NB4 (cell line): ENCODE measurements around the gene FICD.

Experiments used
- POLR2A ChIP-seq: IDR thresholded peaks from 2 replicates; pipeline ENCODE4 v1.6.1; 2011; ENCODE audit warnings: mild to moderate bottlenecking; ENCODE audit not compliant: insufficient read length; ENCODE audit errors: extremely low read depth
- TF ChIP-seq, protein P1 (sequence below): IDR thresholded peaks from one replicate; pipeline ENCODE4 v1.5.1; 2012; ENCODE audit warnings: low read depth, low read length

DNA sequence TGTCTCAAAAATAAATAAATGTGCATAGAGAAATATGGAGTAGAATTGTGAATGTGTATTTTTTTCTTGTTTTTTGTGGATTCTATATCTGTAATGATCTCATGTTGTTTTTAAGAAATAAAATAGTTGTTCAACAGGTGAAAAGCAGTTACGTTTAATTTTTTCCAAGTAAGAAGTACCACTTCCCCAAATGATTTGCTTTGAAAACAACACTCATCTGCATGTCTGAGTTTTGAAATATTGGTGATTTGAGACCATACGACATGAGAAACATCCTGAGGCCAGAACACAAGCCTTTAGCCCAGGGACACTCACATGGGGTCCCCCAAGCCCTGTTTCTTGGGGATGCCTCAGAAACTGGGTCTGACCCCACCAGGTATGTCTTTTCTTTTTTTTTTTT is 4.2 kb upstream of the FICD start:
- TF ChIP-seq, protein P1, sequence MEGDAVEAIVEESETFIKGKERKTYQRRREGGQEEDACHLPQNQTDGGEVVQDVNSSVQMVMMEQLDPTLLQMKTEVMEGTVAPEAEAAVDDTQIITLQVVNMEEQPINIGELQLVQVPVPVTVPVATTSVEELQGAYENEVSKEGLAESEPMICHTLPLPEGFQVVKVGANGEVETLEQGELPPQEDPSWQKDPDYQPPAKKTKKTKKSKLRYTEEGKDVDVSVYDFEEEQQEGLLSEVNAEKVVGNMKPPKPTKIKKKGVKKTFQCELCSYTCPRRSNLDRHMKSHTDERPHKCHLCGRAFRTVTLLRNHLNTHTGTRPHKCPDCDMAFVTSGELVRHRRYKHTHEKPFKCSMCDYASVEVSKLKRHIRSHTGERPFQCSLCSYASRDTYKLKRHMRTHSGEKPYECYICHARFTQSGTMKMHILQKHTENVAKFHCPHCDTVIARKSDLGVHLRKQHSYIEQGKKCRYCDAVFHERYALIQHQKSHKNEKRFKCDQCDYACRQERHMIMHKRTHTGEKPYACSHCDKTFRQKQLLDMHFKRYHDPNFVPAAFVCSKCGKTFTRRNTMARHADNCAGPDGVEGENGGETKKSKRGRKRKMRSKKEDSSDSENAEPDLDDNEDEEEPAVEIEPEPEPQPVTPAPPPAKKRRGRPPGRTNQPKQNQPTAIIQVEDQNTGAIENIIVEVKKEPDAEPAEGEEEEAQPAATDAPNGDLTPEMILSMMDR = no peak
- no peak for TF ChIP-seq POLR2A
